Occipital lobe (tissue), 2 donors: ENCODE data around the gene NPAT. TPM values are rescaled to one million over a fixed set of nuclear protein-coding genes. Genes with fewer than 3 reads are reported as not detected.

ENCODE experiments used
- small RNA-seq: library from RNA; depleted of rRNA; stranded (forward); fragments of <200 nt; gene quantifications from one replicate; pipeline ENCODE3, GENCODE V24; 2014
- total RNA-seq: library from RNA; depleted of rRNA; stranded (reverse); fragments of >200 nt; gene quantifications from one replicate; pipeline ENCODE4 v1.2.3, GENCODE V29; 2014

Gene NPAT
- total RNA-seq, 1 donor from 2014 or later = 31.2 TPM

Small RNA genes lying within 50 kb of the gene (small RNA-seq; reads per million reads assigned to genes)
- gene RF00019 = not detected

Other genes with a start within 250 kb of the NPAT start
- gene CUL5, start 213.7 kb downstream of the NPAT start, total RNA-seq = 119 TPM
- gene ACAT1, start 101.1 kb downstream of the NPAT start, total RNA-seq = 110 TPM
- 176 TPM for gene ATM, start 429 bp upstream of the NPAT start, total RNA-seq
- 0.62 TPM for gene C11orf65, start 244.9 kb upstream of the NPAT start, total RNA-seq